GM18873 (cell line): Measurements from ENCODE around the gene MAPK8IP1.

Experiments
- ATAC-seq: cut with Tn5 transposase; IDR thresholded peaks from one replicate; pipeline ENCODE4 v1.9.1; 2021; ENCODE audit warnings: mild to moderate bottlenecking, moderate library complexity, moderate number of reproducible peaks; ENCODE audit not compliant: unreplicated experiment, low FRiP score

MAPK8IP1 gene

DNA sequence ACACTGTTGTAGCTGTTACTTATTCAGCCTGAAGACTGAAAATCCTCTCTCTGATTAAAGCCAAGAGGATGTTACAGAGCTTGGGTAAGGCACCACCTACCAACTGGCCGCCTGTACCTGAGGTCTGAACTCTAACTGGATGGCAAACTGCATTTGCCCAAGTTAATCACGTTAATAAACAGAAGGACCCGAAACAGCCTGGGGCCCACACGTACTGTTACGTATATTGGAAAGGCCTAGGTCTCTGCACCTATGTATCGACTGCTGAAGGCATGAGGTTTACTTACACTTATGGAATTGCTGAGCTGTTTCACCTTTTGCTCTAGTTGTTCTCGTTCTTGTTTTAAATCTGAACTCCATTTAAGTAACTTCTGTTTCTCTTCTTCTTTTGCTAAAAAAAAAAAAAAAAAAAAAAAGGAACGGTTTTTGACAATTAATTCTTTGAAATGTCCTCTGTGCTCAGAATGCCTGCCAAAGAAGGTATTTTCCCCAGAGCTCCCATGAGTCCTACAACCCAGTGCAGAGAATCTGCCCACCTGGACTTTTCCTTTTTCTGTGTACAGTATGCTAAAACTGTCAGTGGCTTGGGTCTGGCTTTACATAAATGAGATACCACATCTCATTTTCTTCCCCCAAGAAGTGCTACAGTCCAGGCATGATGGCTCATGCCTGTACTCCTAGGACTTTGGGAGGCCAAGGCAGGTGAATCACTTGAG lies 50.1 kb downstream of the MAPK8IP1 start:
- no peak for ATAC-seq

DNA sequence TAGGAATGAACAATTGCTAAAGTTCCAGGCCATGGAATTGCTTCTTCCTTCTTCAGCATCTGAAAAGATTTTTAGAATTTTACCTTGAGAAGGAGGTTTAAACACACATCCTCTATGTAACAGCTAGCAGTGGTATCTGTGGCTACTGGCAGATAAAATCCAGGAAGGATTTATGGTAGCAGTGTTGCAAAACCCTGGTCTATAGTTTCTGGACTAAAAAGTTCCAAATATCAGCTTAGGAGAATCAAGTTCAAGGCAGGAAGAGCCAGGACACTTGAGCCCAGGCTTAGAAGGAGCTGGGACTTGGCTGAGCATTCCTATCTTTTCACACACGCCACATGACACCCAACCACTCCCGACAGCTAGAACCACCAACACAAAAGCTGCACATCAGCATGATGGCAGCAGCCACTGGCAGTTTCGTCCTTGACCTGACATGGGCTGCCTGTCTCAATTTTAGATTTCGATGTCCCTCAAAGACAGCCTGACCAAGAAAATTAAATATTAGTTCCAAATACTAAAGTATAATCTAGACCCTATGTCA lies 51.1 kb downstream of the MAPK8IP1 start:
- ATAC-seq, result no peak

DNA sequence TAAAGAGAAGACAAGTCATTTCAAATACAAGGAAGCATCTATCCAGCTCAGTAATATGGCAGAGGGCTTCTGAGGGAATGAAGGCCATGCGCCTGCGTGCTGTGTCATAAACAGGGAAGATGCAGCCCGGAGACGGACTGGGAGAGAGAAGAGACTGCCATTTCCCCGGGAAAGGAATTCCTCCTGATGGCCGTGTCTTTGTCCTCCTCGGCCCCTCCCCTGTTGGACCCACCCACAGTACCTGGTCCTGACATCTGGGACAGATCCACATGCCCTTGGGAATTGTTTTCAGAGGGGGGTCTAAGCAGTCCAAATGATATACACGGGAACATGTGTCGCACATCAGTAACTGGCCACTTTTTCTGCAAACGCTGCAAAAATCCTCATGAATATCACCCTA lies 52.5 kb downstream of the MAPK8IP1 start:
- ATAC-seq, result no peak

DNA sequence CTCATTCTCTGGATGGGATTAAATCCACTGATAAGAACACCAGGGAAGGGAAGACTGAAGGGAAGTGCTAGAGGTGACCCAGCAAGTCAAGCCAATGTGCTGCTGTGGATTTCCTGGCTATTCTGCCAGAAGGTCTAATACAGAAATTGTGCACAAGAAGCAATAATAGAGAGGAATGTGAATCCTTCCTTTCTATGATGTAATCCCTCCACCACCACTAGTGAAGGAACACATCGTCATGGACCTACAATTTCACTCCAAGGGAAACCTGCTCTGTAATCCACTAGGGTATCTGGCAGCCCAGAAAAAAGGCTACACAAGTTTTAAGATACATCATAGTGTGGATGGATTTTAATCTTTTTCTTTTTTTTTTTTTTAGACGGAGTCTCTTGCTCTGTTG lies 54.4 kb downstream of the MAPK8IP1 start:
- no peak for ATAC-seq

DNA sequence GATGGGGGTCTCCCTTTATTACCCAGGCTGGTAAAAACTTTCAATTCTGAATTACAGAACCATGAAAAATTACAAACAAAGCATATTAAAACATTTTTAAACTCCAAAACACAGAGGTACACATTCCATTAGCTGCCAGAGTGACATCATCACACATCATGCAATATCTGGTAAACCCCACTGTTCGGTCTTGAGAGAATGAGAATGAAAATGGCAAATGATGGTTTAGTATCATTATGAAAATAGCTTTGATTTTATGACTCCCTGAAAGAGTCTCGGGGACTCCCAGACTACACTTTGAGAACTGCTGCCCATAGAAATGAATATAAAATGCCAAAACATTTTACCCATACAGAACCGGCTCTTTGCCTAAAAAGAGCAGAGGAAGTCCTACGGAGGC lies 55.8 kb downstream of the MAPK8IP1 start:
- no peak for ATAC-seq

DNA sequence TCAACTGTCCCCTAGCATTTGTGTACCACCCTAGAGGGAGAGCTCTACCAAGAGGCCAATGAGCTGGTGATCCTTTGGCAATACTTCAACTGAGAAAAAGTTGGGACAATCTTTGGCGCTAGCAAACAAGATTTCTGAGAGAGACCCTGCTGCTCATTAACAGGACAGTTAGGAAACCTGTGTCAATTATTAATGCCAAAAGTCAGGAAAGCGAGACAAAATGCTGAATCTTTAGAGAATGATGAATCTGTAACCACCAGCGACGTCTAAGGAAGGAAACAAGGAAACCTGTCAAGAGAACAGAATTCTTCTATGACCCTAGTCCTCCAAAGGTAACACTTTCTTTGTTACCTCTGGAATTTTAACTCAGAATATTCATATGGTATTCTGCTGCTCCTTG lies 56.9 kb downstream of the MAPK8IP1 start:
- ATAC-seq, result no peak

DNA sequence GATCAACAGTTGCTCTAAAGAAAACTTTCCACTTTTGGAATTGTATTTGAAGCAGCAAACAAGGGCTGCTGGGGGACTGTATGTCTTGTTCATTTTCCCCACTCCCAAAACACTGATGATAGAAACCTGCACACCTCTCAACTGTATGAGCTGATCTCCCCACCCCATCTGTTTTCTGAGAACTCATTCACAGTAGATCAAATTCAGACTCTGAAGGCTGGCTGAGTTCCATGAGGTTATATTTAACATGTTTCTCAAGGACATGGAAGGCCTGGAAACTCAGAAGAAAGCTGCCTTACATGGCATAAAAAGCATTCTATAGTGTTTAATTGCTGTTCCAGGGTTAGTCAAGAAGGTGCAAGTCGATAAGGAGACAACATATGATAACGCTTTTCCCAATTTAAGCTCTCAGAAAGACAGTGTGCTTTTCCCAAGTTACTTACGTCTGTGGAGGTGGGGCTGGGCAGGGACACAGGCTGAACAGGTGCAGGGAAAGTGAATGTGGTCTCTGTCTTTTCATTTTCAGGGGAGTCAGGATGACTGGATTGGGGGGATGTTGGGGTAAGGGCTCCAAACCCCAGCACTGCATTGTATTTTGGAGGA lies 60.0 kb downstream of the MAPK8IP1 start:
- no peak for ATAC-seq

DNA sequence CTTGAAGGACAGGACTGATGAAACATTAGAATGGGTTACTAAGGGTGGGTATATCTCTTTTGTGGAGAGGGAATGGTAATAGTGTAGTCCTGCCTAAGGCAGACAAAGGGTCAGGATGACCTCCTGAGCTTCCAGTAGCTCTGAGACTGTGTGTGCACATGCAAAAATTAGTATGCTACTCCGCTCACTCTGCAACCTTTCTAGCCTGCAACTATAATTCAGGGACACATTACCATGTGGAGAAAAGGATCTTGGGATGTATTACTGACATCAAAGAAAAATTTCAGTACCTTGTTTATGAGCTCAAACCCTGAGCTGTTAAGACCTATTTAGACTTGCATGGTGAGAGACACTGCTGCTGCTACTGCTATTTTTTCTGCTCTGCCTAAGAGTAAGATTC lies 62.4 kb downstream of the MAPK8IP1 start:
- no peak for ATAC-seq

DNA sequence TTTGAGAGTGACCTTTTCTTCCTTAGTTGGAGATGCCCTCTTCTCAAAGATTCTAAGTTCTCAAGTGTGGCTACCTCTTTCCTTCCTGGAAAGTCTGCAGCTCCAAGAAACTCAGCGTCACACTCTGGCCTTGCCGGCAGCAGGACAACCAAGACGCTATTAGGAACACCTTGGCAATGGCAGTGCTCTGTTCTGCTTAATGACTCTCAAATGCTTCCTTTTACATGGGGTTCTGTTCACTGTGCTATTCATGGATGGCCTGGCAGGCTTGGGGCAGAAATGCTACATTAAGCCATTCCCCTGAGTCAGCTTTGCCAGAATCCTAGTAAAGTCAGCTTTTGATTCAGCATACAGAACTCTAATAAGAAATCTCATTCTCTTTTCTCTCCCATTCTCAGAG lies 62.9 kb downstream of the MAPK8IP1 start:
- ATAC-seq, result no peak

DNA sequence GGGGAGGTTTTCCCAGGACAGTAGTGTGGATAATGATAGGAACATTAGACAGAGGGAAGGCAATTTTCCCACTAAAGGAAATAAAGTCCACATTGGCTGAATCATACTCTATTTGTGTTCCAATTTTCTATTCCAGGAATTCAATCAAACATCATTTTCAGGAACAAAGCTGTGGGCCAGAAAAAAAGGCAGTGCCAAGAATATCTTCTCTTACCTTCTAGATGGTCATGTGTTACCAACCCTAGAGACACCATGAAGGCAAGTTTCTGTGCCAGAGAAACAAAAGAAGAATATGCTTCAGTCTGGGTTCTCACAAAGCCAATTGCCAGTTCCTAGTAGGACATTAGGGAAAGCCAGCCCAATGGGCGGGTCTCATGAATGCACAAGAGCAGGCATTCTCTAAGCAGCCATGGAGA lies 64.5 kb downstream of the MAPK8IP1 start:
- ATAC-seq, result no peak
